Neural cell (in vitro differentiated cells): Measurements from ENCODE around the gene PRTG. TPM values are rescaled to one million over a fixed set of nuclear protein-coding genes. Genes with fewer than 3 reads are reported as not detected.

Source experiments
- H2AFZ ChIP-seq: fragments of 200-600, 300-800 bp; sonication (generic), shearing (Covaris generic); 2 replicates; pipeline ENCODE4 v1.6.0; 2014; ENCODE audit warnings: low read depth, mild to moderate bottlenecking, antibody characterized with exemption, low read length, moderate library complexity
- H3F3A ChIP-seq: fragments of 200-600 bp; shearing (Covaris generic); 2 replicates; pipeline ENCODE4 v1.6.1; 2016; ENCODE audit warnings: mild to moderate bottlenecking, moderate library complexity, mixed read lengths, antibody characterized with exemption, low read length; ENCODE audit not compliant: insufficient read depth, poor library complexity, severe bottlenecking
- H3K27ac ChIP-seq: fragments of 200-600, 300-800 bp; sonication (generic), shearing (Covaris generic); 2 replicates; pipeline ENCODE4 v1.5.1; 2014; ENCODE audit warnings: mild to moderate bottlenecking, low read length, moderate library complexity
- H3K27me3 ChIP-seq: fragments of 300-800, 200-600 bp; sonication (generic), shearing (Covaris generic); 2 replicates; pipeline ENCODE4 v1.6.0; 2014; ENCODE audit warnings: mild to moderate bottlenecking, low read depth, low read length, moderate library complexity; ENCODE audit not compliant: insufficient read depth
- H3K36me3 ChIP-seq: fragments of 300-800, 200-600 bp; sonication (generic), shearing (Covaris generic); 2 replicates; pipeline ENCODE4 v1.5.1; 2014; ENCODE audit warnings: mild to moderate bottlenecking, antibody characterized with exemption, low read length, moderate library complexity; ENCODE audit not compliant: insufficient read depth
- H3K4me2 ChIP-seq: fragments of 300-800, 200-600 bp; sonication (generic), shearing (Covaris generic); 2 replicates; pipeline ENCODE4 v1.6.0; 2014; ENCODE audit warnings: mild to moderate bottlenecking, low read length
- H3K4me3 ChIP-seq: fragments of 300-800, 200-600 bp; sonication (generic), shearing (Covaris generic); 2 replicates; pipeline ENCODE4 v1.5.1; 2014; ENCODE audit warnings: mild to moderate bottlenecking, low read length, moderate library complexity
- H3K79me2 ChIP-seq: fragments of 200-600 bp; shearing (Covaris generic); replicated peaks from 2 replicates; pipeline ENCODE4 v1.6.0; 2014; ENCODE audit warnings: mild to moderate bottlenecking, low read length, moderate library complexity; ENCODE audit not compliant: insufficient read depth
- H3K9ac ChIP-seq: fragments of 300-800, 200-600 bp; sonication (generic), shearing (Covaris generic); 2 replicates; pipeline ENCODE4 v1.6.1; 2016; ENCODE audit warnings: mild to moderate bottlenecking, low read length, mixed read lengths
- H3K9me2 ChIP-seq: fragments of 200-600 bp; shearing (Covaris generic); 2 replicates; pipeline ENCODE4 v1.6.1; 2016; ENCODE audit warnings: mild to moderate bottlenecking, low read length, mixed read lengths; ENCODE audit not compliant: insufficient read depth
- H3K9me3 ChIP-seq: fragments of 200-600, 300-800 bp; sonication (generic), shearing (Covaris generic); 2 replicates; pipeline ENCODE4 v1.6.1; 2016; ENCODE audit warnings: mild to moderate bottlenecking, mixed run types, low read length, moderate library complexity, mixed read lengths
- H4K20me1 ChIP-seq: fragments of 200-600 bp; shearing (Covaris generic); 2 replicates; pipeline ENCODE4 v1.6.1; 2016; ENCODE audit warnings: mild to moderate bottlenecking, mixed run types; ENCODE audit not compliant: insufficient read depth
- EP300 ChIP-seq: fragments of 450-650 bp; conservative IDR thresholded peaks from 2 replicates; pipeline ENCODE4 v1.6.1; 2014; ENCODE audit warnings: antibody characterized with exemption, mild to moderate bottlenecking, moderate library complexity; ENCODE audit not compliant: poor library complexity, severe bottlenecking
- EZH2 ChIP-seq: fragments of 200-600, 300-800 bp; shearing (Covaris generic), sonication (generic); IDR thresholded peaks from 2 replicates; pipeline ENCODE4 v1.6.1; 2014; ENCODE audit warnings: antibody characterized with exemption, low read length, borderline replicate concordance, mild to moderate bottlenecking; ENCODE audit not compliant: insufficient read depth, poor library complexity, severe bottlenecking
- MXI1 ChIP-seq: fragments of 450-650 bp; conservative IDR thresholded peaks from 2 replicates; pipeline ENCODE4 v1.6.1; 2014; ENCODE audit warnings: antibody characterized with exemption, mild to moderate bottlenecking; ENCODE audit not compliant: poor library complexity, severe bottlenecking
- POLR2AphosphoS5 ChIP-seq: IDR thresholded peaks from 2 replicates; pipeline ENCODE4 v1.6.1; 2012
- RAD21 ChIP-seq: fragments of 450-650 bp; conservative IDR thresholded peaks from 2 replicates; pipeline ENCODE4 v1.6.1; 2014; ENCODE audit warnings: antibody characterized with exemption, mild to moderate bottlenecking, moderate library complexity
- SMC3 ChIP-seq: fragments of 450-650 bp; conservative IDR thresholded peaks from 2 replicates; pipeline ENCODE4 v1.6.1; 2014; ENCODE audit warnings: antibody characterized with exemption, mild to moderate bottlenecking, moderate library complexity; ENCODE audit not compliant: poor library complexity
- TAF1 ChIP-seq: IDR thresholded peaks from 2 replicates; pipeline ENCODE4 v1.6.1; 2012; ENCODE audit warnings: low read depth
- polyA plus RNA-seq: library from polyadenylated mRNA; depleted of rRNA; stranded (reverse); fragments of >200 nt; gene quantifications from 2 replicates; pipeline ENCODE4 v1.2.3, GENCODE V29; 2014
- TF ChIP-seq, protein P1 (sequence below): IDR thresholded peaks from 2 replicates; pipeline ENCODE4 v1.6.1; 2012; ENCODE audit warnings: borderline replicate concordance
- TF ChIP-seq, protein P2 (sequence below): fragments of 450-650 bp; IDR thresholded peaks from 2 replicates; pipeline ENCODE4 v1.5.1; 2014; ENCODE audit warnings: antibody characterized with exemption, mild to moderate bottlenecking, moderate library complexity; ENCODE audit not compliant: poor library complexity, severe bottlenecking

PRTG gene
- polyA plus RNA-seq, 1 donor from 2014 or later: 3.8 TPM

DNA sequence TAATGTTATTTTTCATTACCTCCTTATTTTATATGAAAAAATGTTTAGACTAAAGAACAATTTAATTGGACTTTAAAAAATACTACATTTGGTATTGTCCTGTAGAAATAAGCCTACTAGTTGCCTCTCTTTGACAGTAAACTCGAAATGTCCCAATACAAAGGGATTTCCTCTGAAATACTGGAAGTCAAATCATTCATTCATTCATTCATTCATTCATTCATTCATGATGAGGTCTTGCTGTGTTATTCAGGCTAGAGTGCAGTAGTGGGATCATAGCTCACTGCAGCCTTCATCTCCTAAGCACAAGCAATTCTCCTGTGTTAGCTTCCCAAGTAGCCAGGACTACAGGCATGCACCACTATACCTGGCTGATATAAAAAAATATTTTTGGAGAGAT lies 104.2 kb downstream of the PRTG start:
- Histone ChIP-seq H3K4me2 (no peak overlapping the region), H3K9me3 (no peaks in the 10 kb centered on the region), H3F3A (no peaks in the 10 kb centered on the region), H2AFZ (no peak overlapping the region), H3K9me2 (no peaks in the 10 kb centered on the region), H3K36me3 (no peaks in the 10 kb centered on the region), H3K79me2 (no peaks in the 10 kb centered on the region), H3K4me3 (no peak overlapping the region), H3K27ac (no peak overlapping the region), H3K27me3 (no peaks in the 10 kb centered on the region), H4K20me1 (no peaks in the 10 kb centered on the region), H3K9ac (no peak overlapping the region)
- no peak for TF ChIP-seq EZH2
- TF ChIP-seq, protein P1, sequence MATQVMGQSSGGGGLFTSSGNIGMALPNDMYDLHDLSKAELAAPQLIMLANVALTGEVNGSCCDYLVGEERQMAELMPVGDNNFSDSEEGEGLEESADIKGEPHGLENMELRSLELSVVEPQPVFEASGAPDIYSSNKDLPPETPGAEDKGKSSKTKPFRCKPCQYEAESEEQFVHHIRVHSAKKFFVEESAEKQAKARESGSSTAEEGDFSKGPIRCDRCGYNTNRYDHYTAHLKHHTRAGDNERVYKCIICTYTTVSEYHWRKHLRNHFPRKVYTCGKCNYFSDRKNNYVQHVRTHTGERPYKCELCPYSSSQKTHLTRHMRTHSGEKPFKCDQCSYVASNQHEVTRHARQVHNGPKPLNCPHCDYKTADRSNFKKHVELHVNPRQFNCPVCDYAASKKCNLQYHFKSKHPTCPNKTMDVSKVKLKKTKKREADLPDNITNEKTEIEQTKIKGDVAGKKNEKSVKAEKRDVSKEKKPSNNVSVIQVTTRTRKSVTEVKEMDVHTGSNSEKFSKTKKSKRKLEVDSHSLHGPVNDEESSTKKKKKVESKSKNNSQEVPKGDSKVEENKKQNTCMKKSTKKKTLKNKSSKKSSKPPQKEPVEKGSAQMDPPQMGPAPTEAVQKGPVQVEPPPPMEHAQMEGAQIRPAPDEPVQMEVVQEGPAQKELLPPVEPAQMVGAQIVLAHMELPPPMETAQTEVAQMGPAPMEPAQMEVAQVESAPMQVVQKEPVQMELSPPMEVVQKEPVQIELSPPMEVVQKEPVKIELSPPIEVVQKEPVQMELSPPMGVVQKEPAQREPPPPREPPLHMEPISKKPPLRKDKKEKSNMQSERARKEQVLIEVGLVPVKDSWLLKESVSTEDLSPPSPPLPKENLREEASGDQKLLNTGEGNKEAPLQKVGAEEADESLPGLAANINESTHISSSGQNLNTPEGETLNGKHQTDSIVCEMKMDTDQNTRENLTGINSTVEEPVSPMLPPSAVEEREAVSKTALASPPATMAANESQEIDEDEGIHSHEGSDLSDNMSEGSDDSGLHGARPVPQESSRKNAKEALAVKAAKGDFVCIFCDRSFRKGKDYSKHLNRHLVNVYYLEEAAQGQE: no peak

DNA sequence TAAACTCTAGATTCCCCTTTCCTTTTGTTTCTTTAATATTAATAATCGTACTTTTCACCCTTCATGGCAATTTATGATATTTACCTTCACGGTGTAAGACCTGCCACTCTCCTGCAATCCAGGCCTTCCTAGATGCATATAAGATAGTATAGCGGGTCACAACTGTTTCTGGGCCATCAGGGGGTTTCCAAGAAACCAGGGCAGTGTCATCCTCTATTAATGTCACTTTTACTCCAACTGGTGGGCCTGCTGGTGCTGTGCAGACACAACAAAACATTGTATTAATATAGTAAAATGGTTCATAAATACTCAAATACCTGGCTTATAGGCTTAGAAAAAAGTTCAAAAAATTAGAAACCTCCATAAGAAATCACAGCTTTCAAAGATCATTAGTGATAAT lies 105.9 kb downstream of the PRTG start:
- H3K4me3 ChIP-seq: no peak overlapping the region
- no peaks in the 10 kb centered on the region for H4K20me1 ChIP-seq
- no peak overlapping the region for H3K27ac ChIP-seq
- no peak overlapping the region for H2AFZ ChIP-seq
- no peaks in the 10 kb centered on the region for H3K9me3 ChIP-seq
- no peak overlapping the region for H3K4me2 ChIP-seq
- H3K79me2 ChIP-seq: no peaks in the 10 kb centered on the region
- no peaks in the 10 kb centered on the region for H3K27me3 ChIP-seq
- TF ChIP-seq EZH2 (no peak), MXI1 (no peak), RAD21 (no peak), SMC3 (no peak), POLR2AphosphoS5 (no peak), TAF1 (no peak), EP300 (no peak)
- TF ChIP-seq, protein P2, sequence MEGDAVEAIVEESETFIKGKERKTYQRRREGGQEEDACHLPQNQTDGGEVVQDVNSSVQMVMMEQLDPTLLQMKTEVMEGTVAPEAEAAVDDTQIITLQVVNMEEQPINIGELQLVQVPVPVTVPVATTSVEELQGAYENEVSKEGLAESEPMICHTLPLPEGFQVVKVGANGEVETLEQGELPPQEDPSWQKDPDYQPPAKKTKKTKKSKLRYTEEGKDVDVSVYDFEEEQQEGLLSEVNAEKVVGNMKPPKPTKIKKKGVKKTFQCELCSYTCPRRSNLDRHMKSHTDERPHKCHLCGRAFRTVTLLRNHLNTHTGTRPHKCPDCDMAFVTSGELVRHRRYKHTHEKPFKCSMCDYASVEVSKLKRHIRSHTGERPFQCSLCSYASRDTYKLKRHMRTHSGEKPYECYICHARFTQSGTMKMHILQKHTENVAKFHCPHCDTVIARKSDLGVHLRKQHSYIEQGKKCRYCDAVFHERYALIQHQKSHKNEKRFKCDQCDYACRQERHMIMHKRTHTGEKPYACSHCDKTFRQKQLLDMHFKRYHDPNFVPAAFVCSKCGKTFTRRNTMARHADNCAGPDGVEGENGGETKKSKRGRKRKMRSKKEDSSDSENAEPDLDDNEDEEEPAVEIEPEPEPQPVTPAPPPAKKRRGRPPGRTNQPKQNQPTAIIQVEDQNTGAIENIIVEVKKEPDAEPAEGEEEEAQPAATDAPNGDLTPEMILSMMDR: no peak
- TF ChIP-seq, protein P1: no peak
- no peaks in the 10 kb centered on the region for H3K9me2 ChIP-seq
- no peaks in the 10 kb centered on the region for H3F3A ChIP-seq
- no peaks in the 10 kb centered on the region for H3K36me3 ChIP-seq
- no peak overlapping the region for H3K9ac ChIP-seq
